SU-DHL-6 (cell line): ENCODE results near the gene PIGW.

Experiments used
- H2AFZ ChIP-seq: fragments of 200-600 bp; sonication (generic); 2 replicates; pipeline ENCODE4 v1.6.1; 2014; ENCODE audit warnings: low read depth, mild to moderate bottlenecking, moderate library complexity, mixed read lengths, antibody characterized with exemption, low read length; ENCODE audit not compliant: severe bottlenecking
- H3F3A ChIP-seq: fragments of 200-600 bp; shearing (Covaris generic); 2 replicates; pipeline ENCODE4 v1.6.0; 2016; ENCODE audit warnings: antibody characterized with exemption, mild to moderate bottlenecking; ENCODE audit not compliant: insufficient read depth
- H3K27ac ChIP-seq: fragments of 200-600 bp; sonication (generic); 2 replicates; pipeline ENCODE4 v1.5.1; 2016; ENCODE audit warnings: low read depth, mild to moderate bottlenecking, low read length, moderate library complexity, mixed read lengths
- H3K27me3 ChIP-seq: fragments of 200-600 bp; sonication (generic), shearing (Covaris generic); 2 replicates; pipeline ENCODE4 v1.6.0; 2014; ENCODE audit warnings: mild to moderate bottlenecking, low read length
- H3K36me3 ChIP-seq: fragments of 200-600 bp; sonication (generic); 2 replicates; pipeline ENCODE4 v1.6.1; 2014; ENCODE audit warnings: mild to moderate bottlenecking, low read length, mixed read lengths
- H3K4me2 ChIP-seq: fragments of 300-600, 200-600 bp; shearing (Covaris generic), sonication (generic); 2 replicates; pipeline ENCODE4 v1.6.0; 2014; ENCODE audit warnings: low read length, low read depth, mild to moderate bottlenecking; ENCODE audit not compliant: poor library complexity, severe bottlenecking
- H3K4me3 ChIP-seq: fragments of 200-600 bp; sonication (generic); 2 replicates; pipeline ENCODE4 v1.5.1; 2014; ENCODE audit warnings: antibody characterized with exemption, low read length, mild to moderate bottlenecking, mixed read lengths; ENCODE audit not compliant: insufficient read depth, poor library complexity, severe bottlenecking
- H3K79me2 ChIP-seq: fragments of 200-600 bp; sonication (generic); 2 replicates; pipeline ENCODE4 v1.6.1; 2014; ENCODE audit warnings: mild to moderate bottlenecking, low read length, moderate library complexity; ENCODE audit not compliant: insufficient read depth
- H3K9ac ChIP-seq: fragments of 200-600 bp; sonication (generic); 2 replicates; pipeline ENCODE4 v1.7.0; 2014; ENCODE audit warnings: mild to moderate bottlenecking, low read length
- H3K9me2 ChIP-seq: fragments of 200-600 bp; sonication (generic); replicated peaks from 2 replicates; pipeline ENCODE4 v1.6.1; 2014; ENCODE audit warnings: low read length; ENCODE audit not compliant: insufficient read depth
- H3K9me3 ChIP-seq: fragments of 200-600 bp; sonication (generic); 2 replicates; pipeline ENCODE4 v1.6.1; 2014; ENCODE audit warnings: low read length, mixed read lengths; ENCODE audit not compliant: insufficient read depth
- H4K20me1 ChIP-seq: fragments of 200-600 bp; sonication (generic); 2 replicates; pipeline ENCODE4 v1.6.1; 2014; ENCODE audit warnings: low read depth, mild to moderate bottlenecking, antibody characterized with exemption, low read length, moderate library complexity, mixed read lengths
- CTCF ChIP-seq: fragments of 200-600 bp; sonication (generic); IDR thresholded peaks from one replicate; pipeline ENCODE4 v1.5.1; 2017; ENCODE audit warnings: antibody characterized with exemption, mild to moderate bottlenecking, low read length, moderate library complexity; ENCODE audit not compliant: insufficient read depth, poor library complexity, severe bottlenecking
- EZH2phosphoT487 ChIP-seq: fragments of 200-600 bp; sonication (generic), shearing (Covaris generic); conservative IDR thresholded peaks from 2 replicates; pipeline ENCODE4 v1.6.1; 2018; ENCODE audit warnings: mild to moderate bottlenecking, antibody characterized with exemption, low read length, moderate library complexity, mixed read lengths

PIGW gene

GRCh38 chr17:36544307-36545076 lies 9.7 kb downstream of the PIGW start, which contains the start of gene GGNBP2:
GGNBP2 (plus strand) TSS chr17:36544919; CDS start chr17:36545725, 806 bp downstream.
- no peaks in the 10 kb centered on the region for H3K9me2 ChIP-seq
- H3F3A ChIP-seq, result peaks cover 53% of the 10 kb centered on the region
- no peaks in the 10 kb centered on the region for H3K27me3 ChIP-seq
- H3K79me2 ChIP-seq, result peaks cover 57% of the 10 kb centered on the region
- peak within 1 kb of the TSS; percentile 99 for H3K9ac ChIP-seq
- H3K36me3 ChIP-seq, result peaks cover 11% of the 10 kb centered on the region; the same call in 1 of the 2 replicates
- H3K27ac ChIP-seq, result peak within 1 kb of the TSS; percentile 92
- TF ChIP-seq EZH2phosphoT487 (no peak), CTCF (no peak)
- peaks cover 9% of the 10 kb centered on the region; the same call in 1 of the 2 replicates for H4K20me1 ChIP-seq
- no peaks in the 10 kb centered on the region for H3K9me3 ChIP-seq
- peak within 1 kb of the TSS; percentile 87 for H3K4me3 ChIP-seq
- H2AFZ ChIP-seq, result peak within 1 kb of the TSS; percentile 91
- peak within 1 kb of the TSS; percentile 94 for H3K4me2 ChIP-seq

GRCh38 chr17:36545077-36545464 lies 10.3 kb downstream of the PIGW start:
- H4K20me1 ChIP-seq, result peaks cover 11% of the 10 kb centered on the region; the same call in 1 of the 2 replicates
- peaks cover 63% of the 10 kb centered on the region for H3K79me2 ChIP-seq
- H3K9ac ChIP-seq, result peak overlapping the region; percentile 99
- H3K27ac ChIP-seq, result peak overlapping the region; percentile 92
- peak overlapping the region; percentile 49 for H3K4me2 ChIP-seq
- peaks cover 14% of the 10 kb centered on the region; the same call in 1 of the 2 replicates for H3K36me3 ChIP-seq
- no peak for TF ChIP-seq EZH2phosphoT487
- TF ChIP-seq CTCF, result no peak
- no peaks in the 10 kb centered on the region for H3K9me3 ChIP-seq
- no peaks in the 10 kb centered on the region for H3K27me3 ChIP-seq
- peaks cover 53% of the 10 kb centered on the region for H3F3A ChIP-seq
- H3K9me2 ChIP-seq, result no peaks in the 10 kb centered on the region
- peak overlapping the region; percentile 87 for H3K4me3 ChIP-seq
- H2AFZ ChIP-seq, result peak overlapping the region; percentile 51

- Histone ChIP-seq H3K79me2 (peaks cover 69% of the 10 kb centered on the region), H3K9me3 (no peaks in the 10 kb centered on the region), H2AFZ (no peak overlapping the region), H3K27me3 (no peaks in the 10 kb centered on the region), H3K27ac (peak overlapping the region; percentile 85), H3F3A (peaks cover 57% of the 10 kb centered on the region), H4K20me1 (peaks cover 12% of the 10 kb centered on the region; the same call in 1 of the 2 replicates), H3K9me2 (no peaks in the 10 kb centered on the region), H3K4me3 (peak overlapping the region; percentile 60), H3K4me2 (peak overlapping the region; percentile 94), H3K9ac (peak overlapping the region; percentile 99), H3K36me3 (peaks cover 14% of the 10 kb centered on the region; the same call in 1 of the 2 replicates)
- TF ChIP-seq EZH2phosphoT487 (no peak), CTCF (no peak)
Observed at GRCh38 chr17:36545465-36546417, 11.0 kb downstream of the PIGW start.
